Activated CD8-positive, alpha-beta memory T cell treated with anti-CD3 and anti-CD28 coated beads, Interleukin-2, amount 50 U/mL, for 1 hour (primary cell): ENCODE data around the gene CCNG1.

Experiments
- DNase-seq: peaks from one replicate; pipeline ENCODE4 v3.0.0-alpha.2; 2020; ENCODE audit errors: extremely low read depth

CCNG1 gene

GRCh38 chr5:163489745-163490075, 52.3 kb downstream of the CCNG1 start:
- DNase-seq = no peak
